Transverse colon (tissue), 4 donors: ENCODE data around the gene KAZN. TPM values are rescaled to one million over a fixed set of nuclear protein-coding genes. Genes with fewer than 3 reads are reported as not detected.

Source experiments
- DNase-seq: peaks from one replicate; pipeline ENCODE4 v3.0.0-alpha.2; 2019
- H3K27ac ChIP-seq, 4 donors: fragments of 200-600 bp; sonication (generic); 2 replicates each; pipeline ENCODE4 v1.5.1; 2016 to 2018; ENCODE audit warnings: inconsistent platforms in 4 of 4
- H3K27me3 ChIP-seq: fragments of 200-600 bp; sonication (generic); 2 replicates; pipeline ENCODE4 v1.5.1; 2017; ENCODE audit warnings: inconsistent platforms
- H3K36me3 ChIP-seq, 4 donors: fragments of 200-600 bp; sonication (generic); 2 replicates each; pipeline ENCODE4 v1.5.1; 2017 to 2019; ENCODE audit warnings: inconsistent platforms in 4 of 4
- H3K4me1 ChIP-seq, 4 donors: fragments of 200-600 bp; sonication (generic); 2 replicates each; pipeline ENCODE4 v1.5.1; 2017 to 2020; ENCODE audit warnings: inconsistent platforms in 4 of 4
- H3K4me3 ChIP-seq, 4 donors: fragments of 200-600 bp; sonication (generic); 1 replicate in 1 of 4; 2 replicates in 3 of 4; pipeline versions ENCODE4 v1.5.1 to v1.6.1; 2017 to 2019; ENCODE audit warnings: inconsistent platforms in 4 of 4
- H3K9me3 ChIP-seq, 2 donors: fragments of 200-600 bp; sonication (generic); 2 replicates each; pipeline ENCODE4 v1.5.1; 2017 to 2019; ENCODE audit warnings: inconsistent platforms in 2 of 2
- CTCF ChIP-seq, 5 experiments: fragments of 200-600 bp in 3 of 5; fragments of 450-650 bp in 2 of 5; sonication (generic) in 3 of 5; IDR thresholded peaks; 1 replicate in 2 of 5; 2 replicates in 3 of 5; pipeline ENCODE4 v1.5.1; 2016 to 2017; ENCODE audit warnings: antibody characterized with exemption in 5 of 5, inconsistent platforms in 3 of 5, mild to moderate bottlenecking in 2 of 5, moderate library complexity in 1 of 5
- EP300 ChIP-seq: sonication (generic); formaldehyde crosslinking; IDR thresholded peaks from one replicate; pipeline ENCODE4 v1.6.1; 2017; ENCODE audit warnings: antibody characterized with exemption, low read depth
- POLR2A ChIP-seq: fragments of 450-650 bp; IDR thresholded peaks from one replicate; pipeline ENCODE4 v1.6.1; 2016; ENCODE audit warnings: antibody characterized with exemption, mild to moderate bottlenecking, moderate library complexity
- POLR2AphosphoS5 ChIP-seq, 3 donors: sonication (generic); formaldehyde crosslinking; IDR thresholded peaks; one replicate each; pipeline ENCODE4 v1.6.1; 2016; ENCODE audit warnings: antibody characterized with exemption in 3 of 3
- WGBS, 2 donors: methylation state at CpG; one replicate each; pipeline ENCODE4 v1.1.5; 2018; ENCODE audit warnings: low coverage in 1 of 2; 5-methylcytosine and 5-hydroxymethylcytosine counted together
- in situ Hi-C, 4 donors: fragments of 200-750 bp; cut with MboI; loops; one replicate each; pipeline versions ENCODE4 v1.15.0 to v1.15.1; 2017; ENCODE audit warnings: low sequenced_read_pairs in 3 of 4, low pct_ligation_motif_present in 1 of 4, low pct_unique_long_range_greater_than_20kb in 1 of 4
- intact Hi-C: fragments of 100-400 bp; cut with DNase I; formaldehyde crosslinking; loops from one replicate; pipeline ENCODE4 v1.15.1; 2023; ENCODE audit warnings: low total_unique reads
- total RNA-seq, 4 donors: library from RNA; depleted of rRNA; stranded (reverse); fragments of >200 nt; gene quantifications; one replicate each; pipeline ENCODE4 v1.1.0, GENCODE V29; 2016

Gene KAZN
- total RNA-seq, 4 donors from 2014 or later = 12.0 to 17.1 (median 16.2) TPM

- TF ChIP-seq POLR2AphosphoS5 (IDR thresholded peaks at IDR 0.05) (no peak), POLR2A (no peak), CTCF (IDR thresholded peaks at IDR 0.05) (no peak), EP300 (no peak)
- H3K4me1 ChIP-seq = no peaks in the 10 kb centered on the region
- in situ Hi-C loops = no loop called here
- H3K9me3 ChIP-seq = no peaks in the 10 kb centered on the region
- no peak for DNase-seq
- 92 to 100% methylated on average over 1 to 17 of the region's 17 CpGs for WGBS, 2 donors
- H3K4me3 ChIP-seq = no peak overlapping the region
- H3K36me3 ChIP-seq = no peaks in the 10 kb centered on the region
- H3K27ac ChIP-seq = no peak overlapping the region
- H3K27me3 ChIP-seq = no peaks in the 10 kb centered on the region
- intact Hi-C loops = no loop called here
These were observed 26.4 kb upstream of the KAZN start for GRCh38 chr1:14571810-14572767.

GRCh38 chr1:14572861-14573260 lies 25.6 kb upstream of the KAZN start:
- 71 to 92% methylated on average over 2 to 4 of the region's 4 CpGs for WGBS, 2 donors

GRCh38 chr1:14576155-14576554 lies 22.3 kb upstream of the KAZN start:
- no peak for DNase-seq
- in situ Hi-C loops = no loop called here
- H3K27me3 ChIP-seq = no peaks in the 10 kb centered on the region
- TF ChIP-seq POLR2AphosphoS5 (IDR thresholded peaks at IDR 0.05) (no peak), EP300 (no peak), CTCF (IDR thresholded peaks at IDR 0.05) (no peak), POLR2A (no peak)
- H3K4me3 ChIP-seq = no peak overlapping the region
- no peak overlapping the region for H3K27ac ChIP-seq
- H3K36me3 ChIP-seq = no peaks in the 10 kb centered on the region
- no peaks in the 10 kb centered on the region for H3K4me1 ChIP-seq
- WGBS, 2 donors = 88 to 91% methylated on average over 2 of the region's 2 CpGs
- H3K9me3 ChIP-seq = no peaks in the 10 kb centered on the region
- intact Hi-C loops = no loop called here

More at GRCh38 chr1:14572861-14573260, 25.6 kb upstream of the KAZN start:
- no peaks in the 10 kb centered on the region for H3K4me1 ChIP-seq
- no peaks in the 10 kb centered on the region for H3K27me3 ChIP-seq
- H3K27ac ChIP-seq = no peak overlapping the region
- H3K36me3 ChIP-seq = no peaks in the 10 kb centered on the region
- in situ Hi-C loops = no loop called here
- no peak for DNase-seq
- intact Hi-C loops = no loop called here
- H3K4me3 ChIP-seq = no peak overlapping the region
- TF ChIP-seq EP300 = no peak
- TF ChIP-seq CTCF (IDR thresholded peaks at IDR 0.05) = no peak
- no peak for TF ChIP-seq POLR2A
- no peak for TF ChIP-seq POLR2AphosphoS5 (IDR thresholded peaks at IDR 0.05)
- no peaks in the 10 kb centered on the region for H3K9me3 ChIP-seq

- no peak overlapping the region for H3K27ac ChIP-seq
- H3K4me3 ChIP-seq = no peak overlapping the region
- WGBS, 2 donors = 96% methylated on average over 3 of the region's 3 CpGs; no CpG with 5 or more reads in 1 of the 2 donors
- H3K36me3 ChIP-seq = no peaks in the 10 kb centered on the region
- H3K27me3 ChIP-seq = no peaks in the 10 kb centered on the region
- in situ Hi-C loops (no loop called here), intact Hi-C loops (no loop called here)
- no peaks in the 10 kb centered on the region for H3K4me1 ChIP-seq
- no peaks in the 10 kb centered on the region for H3K9me3 ChIP-seq
- no peak for DNase-seq
- TF ChIP-seq POLR2A = no peak
- TF ChIP-seq EP300 = no peak
These were observed 21.2 kb upstream of the KAZN start for GRCh38 chr1:14577261-14577660.
